NCI-H524 treated with DMSO at 0.1 percent for 48 hours (cell line): ENCODE measurements around the gene MFNG.

ENCODE experiments used
- DNase-seq: peaks from one replicate; lab custom pipeline; 2025; lab: John Stamatoyannopoulos, UW

MFNG gene

GRCh38 chr22:37511395-37512104 is 25.4 kb upstream of the MFNG start:
- no peak for DNase-seq

- DNase-seq, result no peak
Measured at GRCh38 chr22:37510091-37510490, 23.9 kb upstream of the MFNG start.

GRCh38 chr22:37509059-37509860 is 23.1 kb upstream of the MFNG start:
- no peak for DNase-seq

GRCh38 chr22:37508431-37508992 is 22.3 kb upstream of the MFNG start:
- DNase-seq, result no peak

- no peak for DNase-seq
Measured at GRCh38 chr22:37507731-37508130, 21.5 kb upstream of the MFNG start.

- no peak for DNase-seq
Measured at GRCh38 chr22:37505989-37506388, 19.8 kb upstream of the MFNG start.

GRCh38 chr22:37505565-37505964 is 19.4 kb upstream of the MFNG start:
- DNase-seq, result no peak

- DNase-seq, result no peak
Measured at GRCh38 chr22:37504964-37505363, 18.8 kb upstream of the MFNG start.

- DNase-seq, result no peak
Measured at GRCh38 chr22:37503850-37504249, 17.7 kb upstream of the MFNG start.

- DNase-seq, result no peak
Measured at GRCh38 chr22:37503183-37503683, 17.0 kb upstream of the MFNG start.

GRCh38 chr22:37502342-37503182 is 16.4 kb upstream of the MFNG start:
- no peak for DNase-seq

GRCh38 chr22:37501610-37502341 is 15.6 kb upstream of the MFNG start:
- no peak for DNase-seq

- no peak for DNase-seq
Measured at GRCh38 chr22:37500745-37501609, 14.8 kb upstream of the MFNG start.

- DNase-seq, result no peak
Measured at GRCh38 chr22:37499789-37500540, 13.8 kb upstream of the MFNG start.

- DNase-seq, result no peak
Measured at GRCh38 chr22:37499027-37499707, 13.0 kb upstream of the MFNG start.

GRCh38 chr22:37498289-37498909 is 12.2 kb upstream of the MFNG start:
- DNase-seq, result no peak

- no peak for DNase-seq
Measured at GRCh38 chr22:37497062-37497599, 10.9 kb upstream of the MFNG start.

GRCh38 chr22:37496651-37497050 is 10.5 kb upstream of the MFNG start:
- no peak for DNase-seq
